ENCODE measurements around the gene CAPRIN2. TPM values are rescaled to one million over a fixed set of nuclear protein-coding genes. Genes with fewer than 3 reads are reported as not detected.

The CAPRIN2 gene
- total RNA-seq, 4 donors from 2014 or later, result 20.8 to 71.7 (median 46.2) TPM

DNA sequence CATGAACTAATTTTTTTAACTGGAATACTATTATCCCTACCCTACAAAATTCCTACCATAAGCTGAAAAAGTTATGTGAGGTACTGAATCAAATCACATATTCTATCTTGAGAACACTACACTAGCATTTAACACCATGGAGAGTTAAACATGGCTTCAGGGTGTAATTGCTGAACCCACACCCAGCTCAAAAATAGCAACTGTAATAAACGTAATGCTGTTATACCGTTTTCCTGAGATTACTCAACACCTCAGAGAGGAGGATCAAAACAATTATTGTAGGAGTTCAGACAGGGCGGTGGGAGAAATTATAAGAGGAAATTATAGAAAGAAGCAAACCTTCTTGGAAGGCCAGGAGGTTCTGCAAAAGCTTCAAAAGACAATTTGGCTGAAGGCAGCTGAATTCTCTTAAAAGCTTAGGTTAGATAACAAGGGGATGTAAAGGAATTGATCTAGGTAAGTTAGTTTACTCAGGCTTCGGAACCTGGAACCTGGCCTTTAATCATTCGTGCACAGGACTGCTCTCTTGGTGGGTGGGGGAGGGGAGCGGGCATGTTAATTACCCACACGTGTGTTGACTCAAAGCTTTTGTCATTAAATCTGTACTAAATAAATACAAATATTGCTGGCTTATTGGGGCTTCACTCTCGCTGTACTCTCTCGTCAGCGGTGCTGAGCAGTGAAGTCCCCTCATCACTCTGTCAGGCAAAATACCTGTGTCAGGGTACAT, 47.0 kb downstream of the CAPRIN2 start:
- Histone ChIP-seq H3K4me1 (no peaks in the 10 kb centered on the region), H3K4me3 (no peak overlapping the region), H3K9me3 (no peaks in the 10 kb centered on the region), H3K36me3 (peaks cover 0 to 45% (median 0%) of the 10 kb centered on the region in 3 donors), H3K27ac (no peak overlapping the region), H3K27me3 (no peaks in the 10 kb centered on the region)
- DNase-seq (ENCODE audit: low spot score in 2 of 2), result no peak
- TF ChIP-seq, protein P1, sequence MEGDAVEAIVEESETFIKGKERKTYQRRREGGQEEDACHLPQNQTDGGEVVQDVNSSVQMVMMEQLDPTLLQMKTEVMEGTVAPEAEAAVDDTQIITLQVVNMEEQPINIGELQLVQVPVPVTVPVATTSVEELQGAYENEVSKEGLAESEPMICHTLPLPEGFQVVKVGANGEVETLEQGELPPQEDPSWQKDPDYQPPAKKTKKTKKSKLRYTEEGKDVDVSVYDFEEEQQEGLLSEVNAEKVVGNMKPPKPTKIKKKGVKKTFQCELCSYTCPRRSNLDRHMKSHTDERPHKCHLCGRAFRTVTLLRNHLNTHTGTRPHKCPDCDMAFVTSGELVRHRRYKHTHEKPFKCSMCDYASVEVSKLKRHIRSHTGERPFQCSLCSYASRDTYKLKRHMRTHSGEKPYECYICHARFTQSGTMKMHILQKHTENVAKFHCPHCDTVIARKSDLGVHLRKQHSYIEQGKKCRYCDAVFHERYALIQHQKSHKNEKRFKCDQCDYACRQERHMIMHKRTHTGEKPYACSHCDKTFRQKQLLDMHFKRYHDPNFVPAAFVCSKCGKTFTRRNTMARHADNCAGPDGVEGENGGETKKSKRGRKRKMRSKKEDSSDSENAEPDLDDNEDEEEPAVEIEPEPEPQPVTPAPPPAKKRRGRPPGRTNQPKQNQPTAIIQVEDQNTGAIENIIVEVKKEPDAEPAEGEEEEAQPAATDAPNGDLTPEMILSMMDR (IDR thresholded peaks at IDR 0.05), result no peak
- TF ChIP-seq EP300 (IDR thresholded peaks at IDR 0.05) (no peak), POLR2A (IDR thresholded peaks at IDR 0.05) (no peak)
- 81 to 82% methylated on average over 10 of the region's 10 CpGs for WGBS, 2 donors

DNA sequence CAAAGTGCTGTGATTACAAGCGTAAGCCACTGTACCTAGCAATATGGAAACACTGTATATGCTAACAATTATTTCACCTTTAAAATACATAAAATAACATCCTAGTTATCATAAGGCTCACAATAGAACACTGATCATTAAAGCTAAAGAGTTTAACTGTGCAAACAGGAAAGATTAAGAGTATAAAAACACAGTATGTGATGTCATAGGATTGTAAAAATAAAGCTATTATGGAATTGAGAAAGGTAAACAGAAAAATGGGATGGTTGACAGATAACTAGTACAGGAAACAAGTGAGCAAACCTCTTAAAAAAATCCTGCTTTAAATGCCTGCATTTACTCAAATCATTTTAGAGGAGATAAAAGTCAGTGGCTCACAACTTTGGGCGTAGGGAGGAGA, 48.3 kb downstream of the CAPRIN2 start:
- WGBS, 2 donors, result 92 to 98% methylated on average over 2 of the region's 2 CpGs
- Histone ChIP-seq H3K27me3 (no peaks in the 10 kb centered on the region), H3K4me3 (no peak overlapping the region), H3K36me3 (peaks cover 0 to 34% (median 0%) of the 10 kb centered on the region in 3 donors), H3K4me1 (no peaks in the 10 kb centered on the region), H3K9me3 (no peaks in the 10 kb centered on the region), H3K27ac (no peak overlapping the region)
- TF ChIP-seq EP300 (IDR thresholded peaks at IDR 0.05) (no peak), POLR2A (IDR thresholded peaks at IDR 0.05) (no peak)
- TF ChIP-seq, protein P1 (IDR thresholded peaks at IDR 0.05), result no peak
- no peak for DNase-seq (ENCODE audit: low spot score in 2 of 2)

DNA sequence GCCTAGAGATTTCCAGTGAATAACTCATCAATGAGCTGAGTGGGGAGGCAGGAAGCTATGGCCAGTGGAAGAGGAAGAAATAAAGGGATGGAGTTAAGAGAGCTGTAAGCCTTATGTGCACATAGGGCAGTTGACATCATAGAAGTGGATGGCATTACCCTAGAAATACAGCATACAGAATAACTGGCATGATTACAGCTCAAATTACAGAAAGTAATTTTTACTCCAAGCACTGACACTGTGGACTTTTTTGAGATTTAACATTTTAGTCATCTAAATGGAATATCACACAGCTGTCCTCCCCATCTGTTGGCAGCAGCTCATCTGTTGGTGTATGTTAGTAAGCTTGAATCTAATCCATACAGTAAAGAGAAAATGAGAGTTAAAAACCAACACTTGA, 53.7 kb downstream of the CAPRIN2 start:
- Histone ChIP-seq H3K36me3 (no peaks in the 10 kb centered on the region), H3K4me3 (no peak overlapping the region), H3K27me3 (no peaks in the 10 kb centered on the region), H3K4me1 (peaks cover 0 to 7% (median 0%) of the 10 kb centered on the region in 4 donors), H3K9me3 (no peaks in the 10 kb centered on the region), H3K27ac (peak overlapping the region in 1 of 4 donors; percentile 56)
- DNase-seq (ENCODE audit: low spot score in 2 of 2), result no peak
- no peak for TF ChIP-seq EP300 (IDR thresholded peaks at IDR 0.05)
- TF ChIP-seq, protein P1 (IDR thresholded peaks at IDR 0.05), result no peak
- no peak for TF ChIP-seq POLR2A (IDR thresholded peaks at IDR 0.05)

DNA sequence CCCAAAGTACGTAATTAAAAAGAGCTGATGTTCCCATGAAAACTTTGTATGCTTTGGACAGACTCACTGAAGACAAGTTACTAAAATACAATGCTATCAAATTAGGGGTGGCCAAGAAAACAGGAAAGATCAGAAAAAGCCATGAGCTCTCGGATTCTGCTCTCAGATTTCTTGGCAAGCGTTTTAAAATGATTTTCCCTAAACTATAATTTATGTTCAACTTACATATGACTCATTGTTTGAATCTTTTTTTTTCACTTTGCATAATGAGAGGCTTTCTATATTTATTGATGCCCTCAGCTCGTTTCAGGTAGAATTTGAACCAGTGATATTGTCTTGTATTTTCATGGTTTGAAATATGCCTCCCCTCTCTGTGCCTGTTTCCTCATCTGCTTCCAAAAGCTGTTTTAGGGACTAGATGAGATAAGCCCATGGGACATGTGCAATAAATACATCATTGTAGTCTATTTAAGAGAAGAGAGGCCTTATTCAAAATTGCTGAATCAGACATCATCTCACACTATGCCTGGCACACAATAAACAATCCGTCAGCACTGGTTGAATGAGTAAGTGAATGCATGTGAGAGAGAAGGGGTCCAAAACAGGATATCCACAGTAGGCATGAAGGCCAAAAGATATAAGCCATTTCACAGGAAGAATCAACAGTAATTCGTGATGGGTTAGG, 54.4 kb downstream of the CAPRIN2 start:
- no peaks in the 10 kb centered on the region for H3K9me3 ChIP-seq
- H3K27me3 ChIP-seq, result no peaks in the 10 kb centered on the region
- WGBS, 2 donors, result 34 to 39% methylated on average over 6 of the region's 6 CpGs
- peak overlapping the region in 1 of 4 donors; percentile 56 for H3K27ac ChIP-seq
- peaks cover 0 to 7% (median 0%) of the 10 kb centered on the region in 4 donors for H3K4me1 ChIP-seq
- TF ChIP-seq POLR2A (IDR thresholded peaks at IDR 0.05) (no peak), EP300 (IDR thresholded peaks at IDR 0.05) (no peak)
- TF ChIP-seq, protein P1 (IDR thresholded peaks at IDR 0.05), result no peak
- DNase-seq (ENCODE audit: low spot score in 2 of 2), result no peak
- no peak overlapping the region for H3K4me3 ChIP-seq
- H3K36me3 ChIP-seq, result no peaks in the 10 kb centered on the region

DNA sequence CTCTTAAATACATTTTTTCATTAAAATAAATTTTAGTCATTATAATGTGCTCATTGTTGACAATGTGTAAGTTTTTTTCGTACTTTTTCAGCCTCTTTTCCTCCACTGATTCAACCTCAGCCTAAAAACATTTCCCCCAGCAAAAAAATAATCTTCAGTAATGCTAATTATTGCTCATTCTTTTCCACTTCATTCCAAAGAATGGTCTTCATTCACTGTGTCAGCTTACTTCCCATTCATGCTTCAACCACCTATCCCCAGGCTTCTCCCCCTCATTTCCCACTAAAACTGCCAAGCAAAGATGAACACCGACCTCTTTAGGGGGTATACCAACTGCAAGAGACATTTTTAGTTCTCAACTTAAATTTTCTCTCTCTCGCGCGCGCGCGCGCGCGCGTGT, 56.4 kb downstream of the CAPRIN2 start:
- Histone ChIP-seq H3K27ac (no peak overlapping the region), H3K4me3 (no peak overlapping the region), H3K9me3 (no peaks in the 10 kb centered on the region), H3K4me1 (peaks cover 0 to 20% (median 11%) of the 10 kb centered on the region in 4 donors), H3K36me3 (no peaks in the 10 kb centered on the region), H3K27me3 (no peaks in the 10 kb centered on the region)
- TF ChIP-seq, protein P1 (IDR thresholded peaks at IDR 0.05), result no peak
- TF ChIP-seq EP300 (IDR thresholded peaks at IDR 0.05), result no peak
- no peak for TF ChIP-seq POLR2A (IDR thresholded peaks at IDR 0.05)
- WGBS, 2 donors, result 83 to 89% methylated on average over 12 of the region's 12 CpGs
- DNase-seq (ENCODE audit: low spot score in 2 of 2), result no peak

All from tibial nerve (tissue), 4 donors.